WTC11 (cell line): Measurements from ENCODE around the gene SLC5A9. TPM values are rescaled to one million over a fixed set of nuclear protein-coding genes. Genes with fewer than 3 reads are reported as not detected.

Source experiments
- ATAC-seq: fragments of 200-7000 bp; cut with Tn5 transposase; 2 replicates; pipeline ENCODE4 v1.10.0; 2021; ENCODE audit warnings: mild to moderate bottlenecking, moderate library complexity
- CTCF ChIA-PET: fragments of 300-600 bp; sonication (Branson Sonifier 250); formaldehyde crosslinking; loops from one replicate; lab custom pipeline; 2021; ENCODE audit warnings: antibody characterized with exemption; lab: Charles Lee
- POLR2A ChIA-PET: fragments of 350-600 bp; sonication (Branson Sonifier 250); formaldehyde crosslinking; loops from one replicate; lab custom pipeline; 2021; ENCODE audit warnings: antibody characterized with exemption; lab: Charles Lee
- DNase-seq: peaks from one replicate; pipeline ENCODE4 v3.0.0; 2021; ENCODE audit warnings: low spot score
- H3K27ac Mint-ChIP-seq: 2 replicates; pipeline ENCODE4 v1.8.0; 2021; ENCODE audit warnings: mixed read lengths
- H3K27me3 Mint-ChIP-seq: 2 replicates; pipeline ENCODE4 v1.8.0; 2021; ENCODE audit warnings: low read depth, mild to moderate bottlenecking, moderate library complexity, mixed read lengths
- H3K36me3 Mint-ChIP-seq: 2 replicates; pipeline ENCODE4 v1.8.0; 2021; ENCODE audit warnings: mixed read lengths
- H3K4me1 Mint-ChIP-seq: 2 replicates; pipeline ENCODE4 v1.8.0; 2022; ENCODE audit warnings: mixed read lengths
- H3K4me3 Mint-ChIP-seq: 2 replicates; pipeline ENCODE4 v1.8.0; 2021; ENCODE audit warnings: mild to moderate bottlenecking, moderate library complexity, mixed read lengths
- H3K9me3 Mint-ChIP-seq: 2 replicates; pipeline ENCODE4 v1.8.0; 2021; ENCODE audit warnings: mixed read lengths
- ARID4B ChIP-seq: sonication (generic); formaldehyde crosslinking; IDR thresholded peaks from 2 replicates; pipeline ENCODE4 v1.8.0; 2023; ENCODE audit warnings: missing genetic modification reagents, mild to moderate bottlenecking, borderline replicate concordance
- ATF6 ChIP-seq: sonication (generic); formaldehyde crosslinking; IDR thresholded peaks from 2 replicates; pipeline ENCODE4 v1.8.1; 2023; ENCODE audit warnings: mild to moderate bottlenecking, missing genetic modification reagents
- CREB1 ChIP-seq: sonication (generic); formaldehyde crosslinking; IDR thresholded peaks from 2 replicates; pipeline ENCODE4 v1.8.0; 2023; ENCODE audit warnings: mild to moderate bottlenecking, missing genetic modification reagents
- ETV6 ChIP-seq: sonication (generic); formaldehyde crosslinking; IDR thresholded peaks from 2 replicates; pipeline ENCODE4 v1.8.1; 2022; ENCODE audit warnings: mild to moderate bottlenecking, missing genetic modification reagents
- FOXP1 ChIP-seq: sonication (generic); formaldehyde crosslinking; IDR thresholded peaks from 2 replicates; pipeline ENCODE4 v1.8.0; 2022; ENCODE audit warnings: missing genetic modification reagents, mild to moderate bottlenecking, moderate library complexity, borderline replicate concordance
- FOXP4 ChIP-seq: sonication (generic); formaldehyde crosslinking; IDR thresholded peaks from 2 replicates; pipeline ENCODE4 v1.8.0; 2022; ENCODE audit warnings: mild to moderate bottlenecking, missing genetic modification reagents
- IRF2 ChIP-seq: sonication (generic); formaldehyde crosslinking; IDR thresholded peaks from 2 replicates; pipeline ENCODE4 v1.8.0; 2022; ENCODE audit warnings: low read depth, missing genetic modification reagents, borderline replicate concordance
- MLX ChIP-seq: sonication (generic); formaldehyde crosslinking; IDR thresholded peaks from 2 replicates; pipeline ENCODE4 v1.8.1; 2023; ENCODE audit warnings: mild to moderate bottlenecking, missing genetic modification reagents, moderate library complexity
- NR2C2 ChIP-seq: sonication (generic); formaldehyde crosslinking; IDR thresholded peaks from 2 replicates; pipeline ENCODE4 v1.8.0; 2022; ENCODE audit warnings: mild to moderate bottlenecking, missing genetic modification reagents
- OVOL2 ChIP-seq: fragments of 250-450 bp; sonication (Bioruptor Pico); IDR thresholded peaks from 2 replicates; pipeline ENCODE4 v1.9.0; 2021; ENCODE audit warnings: mild to moderate bottlenecking, borderline replicate concordance
- PRDM15 ChIP-seq: sonication (generic); formaldehyde crosslinking; IDR thresholded peaks from 2 replicates; pipeline ENCODE4 v1.8.0; 2022; ENCODE audit warnings: missing genetic modification reagents
- PRRX2 ChIP-seq: fragments of 250-450 bp; sonication (Bioruptor Pico); IDR thresholded peaks from 2 replicates; pipeline ENCODE4 v1.8.0; 2021; ENCODE audit warnings: mild to moderate bottlenecking
- SP1 ChIP-seq: sonication (generic); formaldehyde crosslinking; conservative IDR thresholded peaks from 2 replicates; pipeline ENCODE4 v1.8.1; 2022; ENCODE audit warnings: missing genetic modification reagents
- STAT6 ChIP-seq: sonication (generic); formaldehyde crosslinking; conservative IDR thresholded peaks from 2 replicates; pipeline ENCODE4 v1.8.1; 2023; ENCODE audit warnings: mild to moderate bottlenecking, low read depth, missing genetic modification reagents, moderate library complexity
- TP53 ChIP-seq: sonication (generic); formaldehyde crosslinking; IDR thresholded peaks from 2 replicates; pipeline ENCODE4 v1.8.1; 2023; ENCODE audit warnings: mild to moderate bottlenecking, missing genetic modification reagents
- ZNF121 ChIP-seq: sonication (generic); formaldehyde crosslinking; IDR thresholded peaks from 2 replicates; pipeline ENCODE4 v1.8.0; 2023; ENCODE audit warnings: missing genetic modification reagents
- ZNF219 ChIP-seq: sonication (generic); formaldehyde crosslinking; IDR thresholded peaks from 2 replicates; pipeline ENCODE4 v1.8.0; 2023; ENCODE audit warnings: missing genetic modification reagents, mild to moderate bottlenecking, borderline replicate concordance
- ZNF317 ChIP-seq: sonication (generic); formaldehyde crosslinking; IDR thresholded peaks from 2 replicates; pipeline ENCODE4 v1.8.1; 2023; ENCODE audit warnings: low read depth, mild to moderate bottlenecking, moderate library complexity, missing genetic modification reagents, borderline replicate concordance
- ZNF396 ChIP-seq: fragments of 250-450 bp; sonication (Bioruptor Pico); IDR thresholded peaks from 2 replicates; pipeline ENCODE4 v1.8.0; 2021; ENCODE audit warnings: mild to moderate bottlenecking, moderate library complexity, borderline replicate concordance
- ZSCAN18 ChIP-seq: fragments of 250-450 bp; sonication (Bioruptor Pico); IDR thresholded peaks from 2 replicates; pipeline ENCODE4 v2.1.2; 2022; ENCODE audit warnings: mild to moderate bottlenecking, moderate library complexity
- total RNA-seq: library from RNA; stranded (reverse); gene quantifications from 3 replicates; pipeline ENCODE4 v1.2.3, GENCODE V29; 2021

The SLC5A9 gene
- total RNA-seq, 1 experiment from 2014 or later = 0.22 TPM

- no peak for DNase-seq
- H3K4me3 Mint-ChIP-seq = no peak overlapping the region
- no peak for ATAC-seq
- H3K4me1 Mint-ChIP-seq = peaks cover 27% of the 10 kb centered on the region
- CTCF ChIA-PET = no interaction called here
- no peaks in the 10 kb centered on the region for H3K9me3 Mint-ChIP-seq
- no peaks in the 10 kb centered on the region for H3K36me3 Mint-ChIP-seq
- POLR2A ChIA-PET = no interaction called here
- H3K27me3 Mint-ChIP-seq = peaks cover 5% of the 10 kb centered on the region; the same call in 1 of the 2 replicates
- TF ChIP-seq FOXP4 (CRISPR knock-in tag) (no peak), ZNF219 (CRISPR knock-in tag) (no peak), MLX (no peak), ATF6 (CRISPR knock-in tag) (no peak), ZNF121 (no peak), ZNF396 (CRISPR knock-in tag) (no peak), OVOL2 (CRISPR knock-in tag) (no peak), CREB1 (CRISPR knock-in tag) (no peak), IRF2 (CRISPR knock-in tag) (no peak), ARID4B (CRISPR knock-in tag) (no peak), NR2C2 (CRISPR knock-in tag) (no peak), PRRX2 (CRISPR knock-in tag) (no peak), PRDM15 (CRISPR knock-in tag) (no peak), FOXP1 (CRISPR knock-in tag) (no peak), ZNF317 (CRISPR knock-in tag) (no peak), ETV6 (CRISPR knock-in tag) (no peak), STAT6 (CRISPR knock-in tag) (no peak), TP53 (CRISPR knock-in tag) (no peak), SP1 (CRISPR knock-in tag) (no peak), ZSCAN18 (CRISPR knock-in tag) (no peak)
- H3K27ac Mint-ChIP-seq = no peak overlapping the region
Measured at GRCh38 chr1:48219803-48220202, 2.7 kb upstream of the SLC5A9 start.
